BLaER1 (cell line): ENCODE data around the gene UCHL5.

ENCODE experiments used
- H3K27ac ChIP-seq: shearing (Covaris generic); formaldehyde crosslinking; 2 replicates; pipeline ENCODE4 v1.8.1; 2022
- H3K27me3 ChIP-seq: shearing (Covaris generic); formaldehyde crosslinking; 2 replicates; pipeline ENCODE4 v1.8.1; 2022
- H3K36me3 ChIP-seq: shearing (Covaris generic); formaldehyde crosslinking; 2 replicates; pipeline ENCODE4 v1.8.1; 2022
- H3K4me1 ChIP-seq: shearing (Covaris generic); formaldehyde crosslinking; 2 replicates; pipeline ENCODE4 v1.8.1; 2022
- H3K4me2 ChIP-seq: shearing (Covaris generic); formaldehyde crosslinking; 2 replicates; pipeline ENCODE4 v1.8.1; 2022
- H3K4me3 ChIP-seq: shearing (Covaris generic); formaldehyde crosslinking; 2 replicates; pipeline ENCODE4 v1.8.1; 2022
- H3K9ac ChIP-seq: shearing (Covaris generic); formaldehyde crosslinking; 2 replicates; pipeline ENCODE4 v1.8.1; 2022
- H3K9me3 ChIP-seq: shearing (Covaris generic); formaldehyde crosslinking; 2 replicates; pipeline ENCODE4 v1.8.1; 2022
- H4K20me1 ChIP-seq: shearing (Covaris generic); formaldehyde crosslinking; 2 replicates; pipeline ENCODE4 v1.8.1; 2022
- Cebpa-rat ChIP-seq: shearing (Covaris generic); IDR thresholded peaks from 2 replicates; pipeline ENCODE4 v1.8.1; 2022

UCHL5 gene

GRCh38 chr1:192973988-192974387 lies 85.2 kb downstream of the UCHL5 start:
- H3K36me3 ChIP-seq: no peaks in the 10 kb centered on the region
- no peak overlapping the region for H3K4me3 ChIP-seq
- H4K20me1 ChIP-seq: no peaks in the 10 kb centered on the region
- no peak overlapping the region for H3K4me2 ChIP-seq
- H3K4me1 ChIP-seq: no peaks in the 10 kb centered on the region
- H3K9ac ChIP-seq: no peak overlapping the region
- H3K27me3 ChIP-seq: no peaks in the 10 kb centered on the region
- no peak overlapping the region for H3K27ac ChIP-seq
- no peaks in the 10 kb centered on the region for H3K9me3 ChIP-seq
- TF ChIP-seq Cebpa-rat: no peak

GRCh38 chr1:192973202-192973601 lies 86.0 kb downstream of the UCHL5 start:
- Histone ChIP-seq H3K4me1 (no peaks in the 10 kb centered on the region), H4K20me1 (no peaks in the 10 kb centered on the region), H3K4me2 (no peak overlapping the region), H3K9me3 (no peaks in the 10 kb centered on the region), H3K9ac (no peak overlapping the region), H3K4me3 (no peak overlapping the region), H3K27me3 (no peaks in the 10 kb centered on the region), H3K36me3 (no peaks in the 10 kb centered on the region), H3K27ac (no peak overlapping the region)
- TF ChIP-seq Cebpa-rat: no peak

- Histone ChIP-seq H3K4me3 (no peak overlapping the region), H4K20me1 (no peaks in the 10 kb centered on the region), H3K4me2 (no peak overlapping the region), H3K36me3 (no peaks in the 10 kb centered on the region), H3K9ac (no peak overlapping the region), H3K9me3 (no peaks in the 10 kb centered on the region), H3K27me3 (no peaks in the 10 kb centered on the region), H3K4me1 (no peaks in the 10 kb centered on the region), H3K27ac (no peak overlapping the region)
- no peak for TF ChIP-seq Cebpa-rat
Observed at GRCh38 chr1:192969091-192969490, 90.1 kb downstream of the UCHL5 start.

- H3K9ac ChIP-seq: no peak overlapping the region
- no peaks in the 10 kb centered on the region for H3K4me1 ChIP-seq
- H3K27me3 ChIP-seq: no peaks in the 10 kb centered on the region
- no peak overlapping the region for H3K4me2 ChIP-seq
- no peaks in the 10 kb centered on the region for H3K36me3 ChIP-seq
- no peak overlapping the region for H3K27ac ChIP-seq
- no peak for TF ChIP-seq Cebpa-rat
- no peak overlapping the region for H3K4me3 ChIP-seq
- H4K20me1 ChIP-seq: no peaks in the 10 kb centered on the region
- no peaks in the 10 kb centered on the region for H3K9me3 ChIP-seq
Observed at GRCh38 chr1:192968323-192968722, 90.8 kb downstream of the UCHL5 start.

DNA sequence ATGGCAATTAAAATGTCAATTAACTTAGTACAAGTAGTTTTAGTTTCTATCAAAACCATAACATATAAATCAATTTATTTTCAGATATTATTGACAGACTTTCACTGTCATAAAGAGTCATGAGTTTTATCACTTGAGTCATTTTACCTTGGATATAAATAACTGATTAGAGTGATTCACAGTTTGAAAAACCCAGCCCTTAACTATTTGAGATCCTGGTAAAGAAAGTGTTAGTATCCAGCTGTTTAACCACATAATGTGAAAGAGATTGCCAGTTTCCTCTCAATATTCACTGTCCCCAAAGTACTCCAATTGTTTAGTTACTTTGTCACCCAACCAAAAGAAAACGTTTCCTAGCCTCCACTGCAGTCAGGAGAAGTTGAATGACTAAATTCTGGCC lies 91.3 kb downstream of the UCHL5 start:
- H3K4me3 ChIP-seq: no peak overlapping the region
- H3K27ac ChIP-seq: no peak overlapping the region
- H4K20me1 ChIP-seq: no peaks in the 10 kb centered on the region
- H3K36me3 ChIP-seq: no peaks in the 10 kb centered on the region
- H3K9ac ChIP-seq: no peak overlapping the region
- no peak overlapping the region for H3K4me2 ChIP-seq
- TF ChIP-seq Cebpa-rat: no peak
- H3K27me3 ChIP-seq: no peaks in the 10 kb centered on the region
- no peaks in the 10 kb centered on the region for H3K4me1 ChIP-seq
- no peaks in the 10 kb centered on the region for H3K9me3 ChIP-seq

DNA sequence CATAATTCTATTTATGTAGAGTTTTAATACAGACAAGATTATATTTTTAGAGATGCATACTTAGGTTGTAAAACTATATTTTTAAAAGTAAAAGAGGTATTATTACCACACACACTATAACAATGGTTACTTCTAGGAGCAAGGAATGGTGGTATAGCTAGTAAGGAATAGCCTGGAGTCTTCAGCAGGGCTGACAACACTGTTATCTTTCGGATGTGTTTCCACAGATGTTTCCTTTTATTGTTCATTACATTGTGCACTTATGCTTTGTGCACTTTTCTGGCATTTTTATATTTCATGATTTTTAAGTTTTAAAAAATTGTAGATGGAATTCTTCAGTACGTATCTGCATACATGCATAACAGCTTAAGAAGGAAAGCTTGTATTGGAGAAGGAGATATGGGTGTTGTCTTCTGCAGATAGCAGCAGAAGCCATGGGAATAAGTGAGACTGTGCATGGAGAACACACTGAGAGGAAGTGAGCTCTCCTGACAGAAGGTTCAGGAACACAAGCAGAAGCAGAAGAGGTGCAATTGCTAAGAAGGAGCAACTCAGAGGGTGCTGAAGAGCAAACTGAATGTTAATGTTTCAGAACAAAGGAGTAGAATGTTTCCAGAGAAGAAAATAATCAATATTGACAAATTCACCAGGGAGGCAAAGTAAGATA lies 91.8 kb downstream of the UCHL5 start:
- H3K9ac ChIP-seq: no peak overlapping the region
- no peak for TF ChIP-seq Cebpa-rat
- no peak overlapping the region for H3K4me2 ChIP-seq
- no peak overlapping the region for H3K27ac ChIP-seq
- H3K4me1 ChIP-seq: no peaks in the 10 kb centered on the region
- no peak overlapping the region for H3K4me3 ChIP-seq
- H3K9me3 ChIP-seq: no peaks in the 10 kb centered on the region
- no peaks in the 10 kb centered on the region for H3K36me3 ChIP-seq
- H3K27me3 ChIP-seq: no peaks in the 10 kb centered on the region
- H4K20me1 ChIP-seq: no peaks in the 10 kb centered on the region

- H3K4me3 ChIP-seq: no peak overlapping the region
- no peaks in the 10 kb centered on the region for H4K20me1 ChIP-seq
- H3K9me3 ChIP-seq: no peaks in the 10 kb centered on the region
- H3K36me3 ChIP-seq: no peaks in the 10 kb centered on the region
- no peak overlapping the region for H3K27ac ChIP-seq
- H3K9ac ChIP-seq: no peak overlapping the region
- no peak overlapping the region for H3K4me2 ChIP-seq
- TF ChIP-seq Cebpa-rat: no peak
- no peaks in the 10 kb centered on the region for H3K4me1 ChIP-seq
- H3K27me3 ChIP-seq: no peaks in the 10 kb centered on the region
Observed at GRCh38 chr1:192966073-192966472, 93.1 kb downstream of the UCHL5 start.

DNA sequence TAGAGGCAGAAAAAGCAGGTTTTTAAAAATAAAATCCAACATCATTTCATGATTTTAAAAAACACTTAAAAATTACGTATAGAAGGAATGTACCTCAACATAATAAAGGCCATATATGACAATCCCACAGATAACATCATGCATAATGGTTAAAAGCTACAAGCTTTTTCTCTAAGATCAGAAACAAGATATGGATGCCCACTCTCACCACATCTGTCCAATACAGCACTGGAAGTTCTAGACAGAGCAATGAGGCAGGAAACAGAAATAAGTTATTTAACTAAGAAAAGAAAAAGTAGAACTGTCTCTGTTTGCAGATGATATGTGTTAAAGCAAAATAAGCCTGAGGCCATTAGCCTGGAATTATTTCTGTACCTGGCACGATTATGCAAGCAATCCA lies 96.3 kb downstream of the UCHL5 start:
- Histone ChIP-seq H3K9ac (no peak overlapping the region), H3K4me3 (no peak overlapping the region), H3K36me3 (no peaks in the 10 kb centered on the region), H3K4me1 (no peaks in the 10 kb centered on the region), H3K27ac (no peak overlapping the region), H3K9me3 (no peaks in the 10 kb centered on the region), H3K4me2 (no peak overlapping the region), H4K20me1 (no peaks in the 10 kb centered on the region), H3K27me3 (no peaks in the 10 kb centered on the region)
- no peak for TF ChIP-seq Cebpa-rat
